ENCODE measurements around the gene FAXC. TPM values are rescaled to one million over a fixed set of nuclear protein-coding genes. Genes with fewer than 3 reads are reported as not detected.

The FAXC gene
- 1 to 10 TPM in 1 of 3 donors, under 1 TPM in 1, not detected in 1; 0.09 to 1.1 TPM for polyA plus RNA-seq

- no peak within 1 kb of the TSS for H3K27ac ChIP-seq (ENCODE audit: low read depth, low read length)
- WGBS, 3 donors = 1% methylated on average over 75 to 108 of the region's 108 CpGs
Measured at GRCh38 chr6:99349171-99350141, at the start of gene FAXC. TSS of gene FAXC (minus strand) at chr6:99349674. CDS start at chr6:99349372, 302 bp downstream.

- no peak overlapping the region for H3K27ac ChIP-seq (ENCODE audit: low read depth, low read length)
- WGBS, 3 donors = 0 to 53% (median 32%) methylated on average over 1 of the region's 1 CpG
Measured at GRCh38 chr6:99397287-99397686, 47.8 kb upstream of the FAXC start.

GRCh38 chr6:99393698-99394531 is 44.4 kb upstream of the FAXC start, which contains the start of gene COQ3:
TSS of gene COQ3 (minus strand) at chr6:99394195. CDS start at chr6:99394179, 16 bp downstream.
- 8 to 11% (median 10%) methylated on average over 56 of the region's 56 CpGs for WGBS, 3 donors
- no peak within 1 kb of the TSS for H3K27ac ChIP-seq (ENCODE audit: low read depth, low read length)

- no peak overlapping the region for H3K27ac ChIP-seq (ENCODE audit: low read depth, low read length)
- WGBS, 3 donors = 21 to 32% (median 30%) methylated on average over 2 of the region's 2 CpGs
Measured at GRCh38 chr6:99393366-99393697, 43.9 kb upstream of the FAXC start.

GRCh38 chr6:99390896-99391295 is 41.4 kb upstream of the FAXC start:
- no peak overlapping the region for H3K27ac ChIP-seq (ENCODE audit: low read depth, low read length)
- WGBS, 3 donors = 88 to 98% (median 93%) methylated on average over 3 of the region's 3 CpGs

GRCh38 chr6:99384507-99384906 is 35.0 kb upstream of the FAXC start:
- H3K27ac ChIP-seq (ENCODE audit: low read depth, low read length) = no peak overlapping the region
- 94 to 96% (median 95%) methylated on average over 3 of the region's 3 CpGs for WGBS, 3 donors

- no peak overlapping the region for H3K27ac ChIP-seq (ENCODE audit: low read depth, low read length)
Measured at GRCh38 chr6:99378636-99379035, 29.2 kb upstream of the FAXC start.

- H3K27ac ChIP-seq (ENCODE audit: low read depth, low read length) = no peak overlapping the region
Measured at GRCh38 chr6:99369533-99369932, 20.1 kb upstream of the FAXC start.

- H3K27ac ChIP-seq (ENCODE audit: low read depth, low read length) = no peak overlapping the region
- 90 to 96% (median 93%) methylated on average over 2 of the region's 2 CpGs for WGBS, 3 donors
Measured at GRCh38 chr6:99366852-99367251, 17.4 kb upstream of the FAXC start.

GRCh38 chr6:99364026-99364425 is 14.6 kb upstream of the FAXC start:
- no peak overlapping the region for H3K27ac ChIP-seq (ENCODE audit: low read depth, low read length)
- 79 to 84% (median 84%) methylated on average over 5 of the region's 5 CpGs for WGBS, 3 donors

GRCh38 chr6:99362678-99363268 is 13.3 kb upstream of the FAXC start:
- H3K27ac ChIP-seq (ENCODE audit: low read depth, low read length) = no peak overlapping the region
- WGBS, 3 donors = 92 to 97% (median 97%) methylated on average over 1 of the region's 1 CpG

GRCh38 chr6:99359800-99360199 is 10.3 kb upstream of the FAXC start:
- WGBS, 3 donors = 60 to 68% (median 63%) methylated on average over 1 of the region's 1 CpG
- H3K27ac ChIP-seq (ENCODE audit: low read depth, low read length) = no peak overlapping the region

- 82 to 86% (median 83%) methylated on average over 1 of the region's 1 CpG for WGBS, 3 donors
- no peak overlapping the region for H3K27ac ChIP-seq (ENCODE audit: low read depth, low read length)
Measured at GRCh38 chr6:99356641-99357040, 7.2 kb upstream of the FAXC start.

GRCh38 chr6:99354983-99355382 is 5.5 kb upstream of the FAXC start:
- H3K27ac ChIP-seq (ENCODE audit: low read depth, low read length) = no peak overlapping the region
- 70 to 75% (median 74%) methylated on average over 4 of the region's 4 CpGs for WGBS, 3 donors

- no peak overlapping the region for H3K27ac ChIP-seq (ENCODE audit: low read depth, low read length)
- 68 to 72% (median 69%) methylated on average over 9 of the region's 9 CpGs for WGBS, 3 donors
Measured at GRCh38 chr6:99353126-99353525, 3.7 kb upstream of the FAXC start.

GRCh38 chr6:99350573-99350972 is 1.1 kb upstream of the FAXC start:
- WGBS, 3 donors = 16 to 31% (median 28%) methylated on average over 10 of the region's 10 CpGs
- H3K27ac ChIP-seq (ENCODE audit: low read depth, low read length) = no peak overlapping the region

GRCh38 chr6:99348288-99349170 is 945 bp downstream of the FAXC start:
- H3K27ac ChIP-seq (ENCODE audit: low read depth, low read length) = no peak overlapping the region
- 48 to 56% (median 50%) methylated on average over 25 of the region's 25 CpGs for WGBS, 3 donors

GRCh38 chr6:99347804-99348203 is 1.7 kb downstream of the FAXC start:
- no peak overlapping the region for H3K27ac ChIP-seq (ENCODE audit: low read depth, low read length)
- WGBS, 3 donors = 64 to 70% (median 69%) methylated on average over 1 of the region's 1 CpG
